Epithelial cell of proximal tubule (primary cell): ENCODE data around the gene GRM4. TPM values are rescaled to one million over a fixed set of nuclear protein-coding genes. Genes with fewer than 3 reads are reported as not detected.

Source experiments
- DNase-seq: peaks from one replicate; pipeline ENCODE4 v3.0.0-alpha.2; 2011; ENCODE audit warnings: low read depth
- H3K4me3 ChIP-seq: 2 replicates; pipeline ENCODE4 v1.5.1; 2011; ENCODE audit warnings: low read depth, mild to moderate bottlenecking, low read length
- total RNA-seq: library from RNA; depleted of rRNA; stranded (reverse); fragments of >200 nt; gene quantifications from 2 replicates; pipeline ENCODE4 v1.2.3, GENCODE V29; 2015
- TF ChIP-seq, protein P1 (sequence below): conservative IDR thresholded peaks from 2 replicates; pipeline ENCODE4 v1.5.1; 2012; ENCODE audit warnings: low read depth, mild to moderate bottlenecking, low read length

The GRM4 gene
- total RNA-seq, 1 donor from 2014 or later = not detected

DNA sequence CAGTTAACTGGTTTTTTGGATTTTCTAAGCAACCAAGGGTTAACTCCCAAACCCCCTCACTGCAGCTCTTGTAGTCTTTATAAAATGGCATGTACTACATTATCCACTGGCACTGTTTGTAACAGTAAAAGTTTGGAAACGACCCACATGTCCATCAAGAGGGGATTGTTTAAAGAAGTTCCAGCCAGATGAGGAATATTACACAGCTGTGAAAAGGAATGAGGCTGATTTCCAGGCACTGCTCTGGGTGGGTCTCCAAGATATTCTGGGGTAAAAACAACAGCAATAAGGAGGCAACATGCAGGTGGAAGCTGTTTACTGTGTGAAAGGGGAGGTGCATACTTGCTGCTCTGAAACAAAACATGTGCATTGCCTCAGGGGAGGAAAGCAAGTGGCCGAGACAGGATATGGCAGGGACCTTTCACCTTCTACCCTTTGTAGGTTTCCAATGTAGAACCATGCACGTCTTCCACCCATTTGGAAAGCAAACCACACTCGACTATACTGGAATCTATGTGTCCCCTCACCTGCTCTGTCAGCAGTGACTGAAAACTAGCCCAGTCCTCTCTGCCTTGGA, 51.9 kb downstream of the GRM4 start:
- no peak overlapping the region for H3K4me3 ChIP-seq
- no peak for DNase-seq
- TF ChIP-seq, protein P1, sequence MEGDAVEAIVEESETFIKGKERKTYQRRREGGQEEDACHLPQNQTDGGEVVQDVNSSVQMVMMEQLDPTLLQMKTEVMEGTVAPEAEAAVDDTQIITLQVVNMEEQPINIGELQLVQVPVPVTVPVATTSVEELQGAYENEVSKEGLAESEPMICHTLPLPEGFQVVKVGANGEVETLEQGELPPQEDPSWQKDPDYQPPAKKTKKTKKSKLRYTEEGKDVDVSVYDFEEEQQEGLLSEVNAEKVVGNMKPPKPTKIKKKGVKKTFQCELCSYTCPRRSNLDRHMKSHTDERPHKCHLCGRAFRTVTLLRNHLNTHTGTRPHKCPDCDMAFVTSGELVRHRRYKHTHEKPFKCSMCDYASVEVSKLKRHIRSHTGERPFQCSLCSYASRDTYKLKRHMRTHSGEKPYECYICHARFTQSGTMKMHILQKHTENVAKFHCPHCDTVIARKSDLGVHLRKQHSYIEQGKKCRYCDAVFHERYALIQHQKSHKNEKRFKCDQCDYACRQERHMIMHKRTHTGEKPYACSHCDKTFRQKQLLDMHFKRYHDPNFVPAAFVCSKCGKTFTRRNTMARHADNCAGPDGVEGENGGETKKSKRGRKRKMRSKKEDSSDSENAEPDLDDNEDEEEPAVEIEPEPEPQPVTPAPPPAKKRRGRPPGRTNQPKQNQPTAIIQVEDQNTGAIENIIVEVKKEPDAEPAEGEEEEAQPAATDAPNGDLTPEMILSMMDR = no peak

DNA sequence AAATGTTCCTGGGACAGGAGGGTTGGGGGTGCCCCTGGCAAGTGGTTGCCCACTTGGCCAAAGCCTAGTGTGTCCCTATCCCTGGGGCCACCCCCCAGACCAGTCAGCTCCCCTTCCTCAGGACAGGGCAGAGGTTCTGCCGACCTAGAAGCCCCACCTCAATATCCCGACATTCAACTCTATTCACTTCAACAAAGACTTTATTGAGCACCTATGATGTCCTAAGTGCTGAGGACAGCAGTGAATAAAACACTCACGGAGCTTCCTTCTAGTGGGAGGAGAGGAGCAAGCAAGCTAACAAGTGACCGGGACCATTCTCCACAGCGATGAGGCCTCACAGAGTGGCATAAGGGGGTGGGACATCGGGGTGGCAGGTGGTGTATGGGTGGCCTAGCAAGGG, 52.7 kb downstream of the GRM4 start:
- DNase-seq = no peak
- no peak overlapping the region for H3K4me3 ChIP-seq
- TF ChIP-seq, protein P1 = no peak

DNA sequence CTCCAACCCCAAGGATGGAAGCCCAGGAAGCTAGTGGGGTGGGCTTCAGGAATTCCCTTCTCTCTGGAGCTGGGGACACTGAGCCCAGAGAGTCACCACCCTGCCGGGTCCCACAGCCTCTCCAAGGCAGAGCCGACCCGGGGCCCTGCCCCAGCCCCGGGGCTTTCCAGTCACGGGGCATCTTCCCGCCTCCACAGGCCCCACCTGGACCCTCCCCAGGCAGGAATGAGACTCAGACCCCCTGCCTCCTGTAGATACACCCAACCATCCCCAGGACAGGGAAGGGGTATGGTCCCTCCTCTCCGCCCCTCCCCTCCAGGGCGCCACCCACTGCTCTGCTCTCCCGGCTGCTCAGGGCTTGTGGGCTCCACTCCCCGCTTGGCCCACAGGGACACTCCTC, 53.3 kb downstream of the GRM4 start:
- H3K4me3 ChIP-seq = no peak overlapping the region
- TF ChIP-seq, protein P1 = no peak
- DNase-seq = no peak

DNA sequence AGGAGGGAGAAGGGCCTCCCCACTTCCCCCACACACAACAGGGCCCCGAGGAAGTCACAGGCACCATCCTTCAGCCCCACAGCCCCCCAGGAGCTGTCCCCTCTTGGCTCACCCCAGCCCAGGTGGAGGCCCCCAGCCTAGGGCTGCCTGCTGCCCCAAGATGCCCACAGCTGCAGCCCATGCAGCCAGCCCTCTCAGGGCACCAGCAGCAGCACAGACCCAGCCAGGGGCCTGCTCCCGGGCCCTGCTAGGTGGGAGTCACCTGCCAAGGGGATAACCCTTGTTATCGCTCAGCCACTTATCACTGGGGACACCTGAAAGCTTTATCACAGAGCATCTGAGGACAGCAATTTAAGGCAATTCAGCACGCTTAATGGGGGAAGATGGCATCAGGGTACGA, 55.0 kb downstream of the GRM4 start:
- TF ChIP-seq, protein P1 = no peak
- no peak overlapping the region for H3K4me3 ChIP-seq
- DNase-seq = no peak

DNA sequence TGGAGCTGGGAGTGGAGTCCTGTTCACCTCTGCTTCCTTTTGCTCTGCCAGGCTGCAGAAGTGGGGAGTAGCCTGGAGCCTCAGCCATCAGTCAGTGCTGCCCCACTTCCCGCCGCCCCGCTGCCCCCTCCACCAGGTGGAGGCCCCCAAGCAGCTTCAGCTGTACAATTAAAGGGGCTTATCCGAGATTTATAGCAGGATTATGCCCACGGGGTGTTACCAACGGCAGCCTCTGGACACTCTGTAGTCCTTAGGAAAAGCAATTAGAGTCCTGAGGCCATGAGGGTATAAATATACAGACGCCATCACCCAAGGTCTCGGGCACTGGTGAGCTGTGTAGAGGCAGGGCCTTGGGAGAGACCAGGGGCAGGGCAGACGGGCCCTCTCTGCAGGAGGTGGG, 55.4 kb downstream of the GRM4 start:
- no peak for DNase-seq
- TF ChIP-seq, protein P1 = no peak
- no peak overlapping the region for H3K4me3 ChIP-seq

DNA sequence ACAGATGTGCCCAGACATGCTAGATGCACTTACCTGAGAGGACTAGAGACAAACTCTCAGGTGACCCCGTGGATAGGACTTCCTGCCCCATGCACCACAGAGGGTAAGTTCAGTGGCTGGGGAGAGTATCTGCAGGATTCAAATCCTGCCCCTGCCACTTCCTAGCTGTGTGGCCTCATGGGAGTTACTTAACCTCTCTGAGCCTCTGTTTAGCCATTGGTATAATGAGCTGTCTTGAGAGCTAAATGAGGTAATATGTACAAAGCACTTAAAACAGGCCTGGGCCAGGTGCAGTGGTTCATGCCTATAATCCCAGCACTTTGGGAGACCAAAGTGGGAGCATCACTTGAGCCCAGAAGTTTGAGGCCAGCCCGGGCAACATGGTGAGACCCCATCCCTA, 59.3 kb downstream of the GRM4 start:
- no peak overlapping the region for H3K4me3 ChIP-seq
- DNase-seq = no peak
- TF ChIP-seq, protein P1 = no peak

DNA sequence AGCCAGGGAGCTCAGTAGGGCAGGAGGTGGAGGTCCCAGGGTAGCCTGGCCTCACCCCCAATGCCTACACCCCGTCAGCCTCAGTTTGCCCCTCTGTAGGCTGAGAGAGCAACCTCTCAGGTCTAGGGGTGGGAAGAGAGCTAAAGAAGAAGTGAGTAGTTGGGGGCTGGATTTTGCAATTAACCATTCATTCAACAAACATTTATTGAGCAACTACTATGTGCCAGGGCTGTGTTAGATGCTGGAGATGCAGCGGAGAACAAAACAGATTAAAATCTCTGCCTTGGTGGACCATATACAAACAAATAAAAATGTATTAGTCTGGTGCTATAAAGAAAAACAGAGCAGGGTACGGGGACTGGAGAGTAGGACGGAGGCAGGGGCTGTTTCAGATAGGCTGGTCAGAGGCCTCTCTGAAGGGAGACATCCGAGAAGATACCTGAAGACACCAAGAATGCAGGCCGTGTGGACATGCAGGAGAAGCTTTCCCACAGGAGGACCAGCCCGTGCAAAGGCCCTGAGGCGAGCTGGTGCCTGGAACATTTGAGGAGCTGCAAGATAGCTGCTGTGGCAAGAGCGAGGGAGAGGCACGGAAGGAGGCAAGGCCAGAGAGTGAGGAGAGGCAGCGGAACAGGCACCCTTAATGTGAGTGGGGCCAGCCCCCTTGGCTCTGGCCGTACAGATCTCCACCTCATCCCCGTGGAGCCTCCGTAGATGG, 60.3 kb downstream of the GRM4 start:
- DNase-seq = no peak
- TF ChIP-seq, protein P1 = no peak
- no peak overlapping the region for H3K4me3 ChIP-seq
